GM23338 (cell line): Measurements from ENCODE around the gene RAMP1. TPM values are rescaled to one million over a fixed set of nuclear protein-coding genes. Genes with fewer than 3 reads are reported as not detected.

Experiments used
- ATAC-seq: fragments of 200-7000 bp; cut with Tn5 transposase; 3 replicates; pipeline ENCODE4 v1.9.1; 2020
- DNase-seq: peaks from one replicate; pipeline ENCODE4 v3.0.0-alpha.2; 2015; ENCODE audit warnings: low spot score
- H2AFZ ChIP-seq: fragments of 200-600 bp; sonication (generic); 2 replicates; pipeline ENCODE4 v1.8.0; 2016; ENCODE audit warnings: antibody characterized with exemption, mild to moderate bottlenecking, moderate library complexity
- H3F3A ChIP-seq: fragments of 200-600 bp; sonication (generic); replicated peaks from 2 replicates; pipeline ENCODE4 v1.8.0; 2017; ENCODE audit warnings: antibody characterized with exemption, mixed run types, low read depth
- H3K27ac ChIP-seq: fragments of 200-600 bp; sonication (generic); 2 replicates; pipeline ENCODE4 v1.6.1; 2016; ENCODE audit warnings: low read depth
- H3K27me3 ChIP-seq: fragments of 200-600 bp; sonication (generic); 2 replicates; pipeline ENCODE4 v1.8.0; 2016; ENCODE audit warnings: mild to moderate bottlenecking, mixed run types, moderate library complexity; ENCODE audit not compliant: insufficient read depth
- H3K36me3 ChIP-seq: fragments of 200-600 bp; sonication (generic); 2 replicates; pipeline ENCODE4 v1.8.0; 2016; ENCODE audit warnings: mild to moderate bottlenecking; ENCODE audit not compliant: insufficient read depth
- H3K4me1 ChIP-seq: fragments of 200-600 bp; sonication (generic); 2 replicates; pipeline ENCODE4 v1.8.0; 2016; ENCODE audit warnings: mild to moderate bottlenecking, moderate library complexity; ENCODE audit not compliant: insufficient read depth
- H3K4me2 ChIP-seq: fragments of 200-600 bp; sonication (generic); 2 replicates; pipeline ENCODE4 v1.7.1; 2017; ENCODE audit warnings: mixed run types
- H3K4me3 ChIP-seq: fragments of 200-600 bp; sonication (generic); 2 replicates; pipeline ENCODE4 v1.6.1; 2016; ENCODE audit warnings: mixed run types
- H3K79me2 ChIP-seq: fragments of 200-600 bp; sonication (generic); replicated peaks from 2 replicates; pipeline ENCODE4 v1.8.0; 2017; ENCODE audit warnings: mild to moderate bottlenecking; ENCODE audit not compliant: insufficient read depth
- H3K9me2 ChIP-seq: fragments of 200-600 bp; sonication (generic); 2 replicates; pipeline ENCODE4 v1.8.0; 2017; ENCODE audit not compliant: insufficient read depth
- H4K20me1 ChIP-seq: fragments of 200-600 bp; sonication (generic); replicated peaks from 2 replicates; pipeline ENCODE4 v1.8.0; 2017; ENCODE audit warnings: mild to moderate bottlenecking; ENCODE audit not compliant: insufficient read depth
- H3K27ac Mint-ChIP-seq: 2 replicates; pipeline ENCODE4 v1.8.0; 2020; ENCODE audit warnings: inconsistent platforms, mild to moderate bottlenecking, moderate library complexity, mixed read lengths
- H3K27me3 Mint-ChIP-seq: 3 replicates; pipeline ENCODE4 v1.8.0; 2022; ENCODE audit warnings: low read depth, mild to moderate bottlenecking, moderate library complexity, mixed read lengths, inconsistent platforms; ENCODE audit not compliant: insufficient read depth, poor library complexity
- H3K36me3 Mint-ChIP-seq: 3 replicates; pipeline ENCODE4 v1.8.0; 2021; ENCODE audit warnings: low read depth, mild to moderate bottlenecking, inconsistent platforms, moderate library complexity, mixed read lengths
- H3K4me1 Mint-ChIP-seq: 3 replicates; pipeline ENCODE4 v1.8.0; 2020; ENCODE audit warnings: mild to moderate bottlenecking, inconsistent platforms, mixed read lengths
- H3K4me3 Mint-ChIP-seq: 3 replicates; pipeline ENCODE4 v1.8.0; 2021; ENCODE audit warnings: moderate library complexity, mild to moderate bottlenecking, inconsistent platforms, mixed read lengths
- H3K9me3 Mint-ChIP-seq: 3 replicates; pipeline ENCODE4 v1.8.0; 2020; ENCODE audit warnings: moderate library complexity, mild to moderate bottlenecking, inconsistent platforms, mixed read lengths
- CREB1 ChIP-seq: fragments of 250-450 bp; sonication (Bioruptor Pico); IDR thresholded peaks from 2 replicates; pipeline ENCODE4 v1.5.0; 2020; ENCODE audit warnings: low read depth, mild to moderate bottlenecking, moderate library complexity
- CTCF ChIP-seq, 2 experiments: fragments of 200-600 bp in 1 of 2; sonication (generic) in 1 of 2; conservative IDR thresholded peaks; 2 replicates each; pipeline versions ENCODE4 v1.5.1 to v1.6.1; 2016 to 2017; ENCODE audit warnings: antibody characterized with exemption in 2 of 2, low read depth in 2 of 2, mild to moderate bottlenecking in 2 of 2, moderate library complexity in 1 of 2
- ETS1 ChIP-seq: IDR thresholded peaks from 2 replicates; pipeline ENCODE4 v1.6.1; 2016; ENCODE audit warnings: antibody characterized with exemption
- EZH2 ChIP-seq: fragments of 200-600 bp; sonication (generic); IDR thresholded peaks from one replicate; pipeline ENCODE4 v1.8.0; 2017; ENCODE audit warnings: antibody characterized with exemption, mild to moderate bottlenecking, low read depth; ENCODE audit not compliant: unreplicated experiment
- JUNB ChIP-seq: IDR thresholded peaks from one replicate; pipeline ENCODE4 v1.6.1; 2016; ENCODE audit warnings: antibody characterized with exemption; ENCODE audit not compliant: unreplicated experiment
- REST ChIP-seq: IDR thresholded peaks from one replicate; pipeline ENCODE4 v1.6.1; 2018; ENCODE audit warnings: antibody characterized with exemption; ENCODE audit not compliant: unreplicated experiment
- ZNF331 ChIP-seq: fragments of 250-450 bp; sonication (Bioruptor Pico); IDR thresholded peaks from 2 replicates; pipeline ENCODE4 v1.5.0; 2020; ENCODE audit warnings: low read depth, mild to moderate bottlenecking, moderate library complexity
- ZNF462 ChIP-seq: fragments of 250-450 bp; sonication (Bioruptor Pico); IDR thresholded peaks from 2 replicates; pipeline ENCODE4 v1.5.0; 2020; ENCODE audit warnings: mild to moderate bottlenecking, moderate library complexity
- polyA plus RNA-seq: library from polyadenylated mRNA; unstranded; fragments of >200 nt; fragmentation: Nextera tagmentation; extraction: Ambion mirVana; gene quantifications from 2 replicates; pipeline ENCODE4 v1.2.1, GENCODE V29; 2016
- total RNA-seq: library from RNA; depleted of rRNA; stranded (reverse); fragments of >200 nt; shearing (Covaris generic); gene quantifications from 2 replicates; pipeline ENCODE4 v1.2.3, GENCODE V29; 2014

RAMP1 gene
- total and polyA plus RNA-seq, 2 experiments from 2014 or later = 1.7 to 3.3 TPM

- Histone ChIP-seq H3K79me2 (no peaks in the 10 kb centered on the region), H3K4me1 (no peaks in the 10 kb centered on the region), H3K36me3 (no peaks in the 10 kb centered on the region), H3F3A (no peaks in the 10 kb centered on the region), H3K27me3 (no peaks in the 10 kb centered on the region), H3K9me2 (no peaks in the 10 kb centered on the region), H3K4me3 (no peak overlapping the region), H3K4me2 (no peak overlapping the region), H2AFZ (no peak overlapping the region), H3K27ac (no peak overlapping the region), H4K20me1 (no peaks in the 10 kb centered on the region)
- Mint-ChIP-seq H3K9me3 (peaks cover 2% of the 10 kb centered on the region; the same call in 1 of the 3 replicates), H3K27me3 (peaks cover 7% of the 10 kb centered on the region), H3K36me3 (no peaks in the 10 kb centered on the region; the same call in 2 of the 3 replicates), H3K4me3 (no peak overlapping the region), H3K4me1 (peaks cover 3% of the 10 kb centered on the region), H3K27ac (no peak overlapping the region)
- no peak for TF ChIP-seq REST
- TF ChIP-seq ZNF331 (CRISPR knock-in tag) = peak; percentile 60
- TF ChIP-seq CTCF (conservative IDR thresholded peaks at IDR 0.05; ENCODE audit: low read depth in 2 of 2) = no peak
- TF ChIP-seq ETS1 = no peak
- no peak for TF ChIP-seq JUNB
- ATAC-seq (no peak), DNase-seq (no peak)
These were observed 14.6 kb downstream of the RAMP1 start for GRCh38 chr2:237873897-237874551.

GRCh38 chr2:237874585-237875161, 15.2 kb downstream of the RAMP1 start:
- ATAC-seq (no peak), DNase-seq (no peak)
- Mint-ChIP-seq H3K27ac (no peak overlapping the region), H3K4me3 (no peak overlapping the region), H3K36me3 (no peaks in the 10 kb centered on the region; the same call in 2 of the 3 replicates), H3K4me1 (peaks cover 6% of the 10 kb centered on the region), H3K27me3 (peaks cover 7% of the 10 kb centered on the region), H3K9me3 (peaks cover 2% of the 10 kb centered on the region; the same call in 1 of the 3 replicates)
- Histone ChIP-seq H3K36me3 (no peaks in the 10 kb centered on the region), H3F3A (no peaks in the 10 kb centered on the region), H4K20me1 (no peaks in the 10 kb centered on the region), H3K4me2 (no peak overlapping the region), H3K4me1 (no peaks in the 10 kb centered on the region), H3K27ac (no peak overlapping the region), H3K79me2 (no peaks in the 10 kb centered on the region), H2AFZ (no peak overlapping the region), H3K27me3 (no peaks in the 10 kb centered on the region), H3K4me3 (no peak overlapping the region), H3K9me2 (no peaks in the 10 kb centered on the region)
- TF ChIP-seq ZNF462 = no peak
- TF ChIP-seq CREB1 (CRISPR knock-in tag) = no peak
- no peak for TF ChIP-seq EZH2
